K562 (cell line): Measurements from ENCODE around the gene DLGAP1. TPM values are rescaled to one million over a fixed set of nuclear protein-coding genes. Genes with fewer than 3 reads are reported as not detected.

Experiments used
- CHD2 ChIP-seq: IDR thresholded peaks from 2 replicates; pipeline ENCODE4 v1.6.1; 2011; ENCODE audit warnings: low read depth, low read length
- MCM5 ChIP-seq: fragments of 450-650 bp; IDR thresholded peaks from 2 replicates; pipeline ENCODE4 v1.6.1; 2016; ENCODE audit warnings: low read depth
- NFE2L1 ChIP-seq: fragments of 450-650 bp; IDR thresholded peaks from 2 replicates; pipeline ENCODE4 v1.6.1; 2016; ENCODE audit warnings: missing genetic modification characterization, low read depth, mild to moderate bottlenecking, missing compliant biosample characterization, moderate library complexity, borderline replicate concordance
- NFIX ChIP-seq: fragments of 250-450 bp; sonication (Bioruptor Pico); IDR thresholded peaks from 2 replicates; pipeline ENCODE4 v1.4.0; 2020; ENCODE audit warnings: low read depth, mild to moderate bottlenecking, moderate library complexity
- NR2C2 ChIP-seq, 2 experiments: fragments of 200-800 bp in 1 of 2; sonication (Bioruptor generic) in 1 of 2; sonication (generic) in 1 of 2; formaldehyde crosslinking in 1 of 2; IDR thresholded peaks; 2 replicates each; pipeline versions ENCODE4 v1.6.1 to v1.8.0; 2016 to 2022; ENCODE audit warnings: mild to moderate bottlenecking in 1 of 2, missing compliant biosample characterization in 1 of 2, missing genetic modification characterization in 1 of 2, missing genetic modification reagents in 1 of 2
- POLR2AphosphoS2 ChIP-seq: IDR thresholded peaks from 2 replicates; pipeline ENCODE4 v1.6.1; 2012; ENCODE audit warnings: low read length, improper control_type of control experiment
- RBFOX2 ChIP-seq: fragments of 200-400 bp; formaldehyde crosslinking; IDR thresholded peaks from 2 replicates; pipeline ENCODE4 v1.6.1; 2017; ENCODE audit warnings: low read depth, mild to moderate bottlenecking, low read length, moderate library complexity
- REST ChIP-seq, 2 experiments: fragments of 450-650 bp; formaldehyde crosslinking in 1 of 2; IDR thresholded peaks; 2 replicates each; pipeline versions ENCODE4 v1.4.0 to v1.6.1; 2014 to 2020; ENCODE audit warnings: mild to moderate bottlenecking in 2 of 2, borderline replicate concordance in 1 of 2, low read depth in 1 of 2
- TEAD1 ChIP-seq, 2 experiments: fragments of 450-650 bp in 1 of 2; sonication (generic) in 1 of 2; formaldehyde crosslinking; IDR thresholded peaks; 2 replicates each; pipeline versions ENCODE4 v1.4.0 to v1.8.0; 2020 to 2022; ENCODE audit warnings: mild to moderate bottlenecking in 2 of 2, missing genetic modification reagents in 1 of 2
- WHSC1 ChIP-seq: IDR thresholded peaks from one replicate; pipeline ENCODE4 v1.6.1; 2012; ENCODE audit warnings: low read length, control low read depth, inconsistent platforms
- ZMIZ1 ChIP-seq, 2 experiments: fragments of 150-350 bp in 1 of 2; IDR thresholded peaks; 2 replicates each; pipeline ENCODE4 v1.6.1; 2012 to 2016; ENCODE audit warnings: low read depth in 2 of 2, low read length in 2 of 2, mild to moderate bottlenecking in 1 of 2, moderate library complexity in 1 of 2
- ZNF699 ChIP-seq: fragments of 250-450 bp; sonication (Bioruptor Pico); IDR thresholded peaks from 2 replicates; pipeline ENCODE4 v1.8.0; 2021; ENCODE audit warnings: mild to moderate bottlenecking, moderate library complexity; ENCODE audit not compliant: insufficient replicate concordance
- polyA plus RNA-seq, 8 experiments: library from polyadenylated mRNA; depleted of rRNA in 4 of 8; stranded (reverse) in 5 of 8; unstranded in 3 of 8; fragments of >200 nt; fragmentation: Nextera tagmentation in 2 of 8; fragmentation: Illumina TruSeq in 1 of 8; extraction: Ambion mirVana in 2 of 8; extraction: Trizol in 1 of 8; gene quantifications; 2 replicates each; pipeline versions ENCODE4 v1.2.1 to v1.2.3, GENCODE V29; 2011 to 2014; ENCODE audit warnings: inconsistent platforms in 1 of 8, missing spikeins in 1 of 8
- total RNA-seq, 7 experiments: library from RNA; depleted of rRNA in 6 of 7; stranded (reverse); fragments of >200 nt in 6 of 7; fragmentation: Illumina TruSeq in 2 of 7; extraction: Trizol in 2 of 7; gene quantifications; 2 replicates each; pipeline versions ENCODE4 v1.2.1 to v1.2.3, GENCODE V29; 2011 to 2021; ENCODE audit warnings: low replicate concordance in 1 of 7
- TF ChIP-seq, protein P1 (sequence below), 3 experiments: IDR thresholded peaks in 2 of 3; conservative IDR thresholded peaks in 1 of 3; 2 replicates each; pipeline ENCODE4 v1.5.1; 2011 to 2012; ENCODE audit warnings: low read length in 3 of 3, mild to moderate bottlenecking in 3 of 3, control low read depth in 2 of 3, improper control_type of control experiment in 1 of 3, inconsistent platforms in 1 of 3, low read depth in 1 of 3, mixed read lengths in 1 of 3, moderate library complexity in 1 of 3; ENCODE audit not compliant: insufficient read depth in 2 of 3

The DLGAP1 gene
- total and polyA plus RNA-seq, 9 of the 15 experiments (the other 6 are each of a cell fraction or from before 2014, with no cell fraction given), result 0.04 to 0.22 (median 0.08) TPM

- no peak for TF ChIP-seq RBFOX2
- TF ChIP-seq NFIX (CRISPR knock-in tag), result no peak
- TF ChIP-seq ZNF699 (CRISPR knock-in tag), result no peak
- no peak for TF ChIP-seq WHSC1
- no peak for TF ChIP-seq POLR2AphosphoS2
- TF ChIP-seq TEAD1 (CRISPR knock-in tag; IDR thresholded peaks at IDR 0.05), result peak in 1 of 2 experiments; percentile 14; a peak in 1 of 4 replicates
- no peak for TF ChIP-seq NFE2L1 (tag)
- TF ChIP-seq NR2C2 (CRISPR knock-in tag; IDR thresholded peaks at IDR 0.05), result no peak
- no peak for TF ChIP-seq NR2C2 (tag; IDR thresholded peaks at IDR 0.05)
- TF ChIP-seq MCM5, result no peak
- TF ChIP-seq REST (IDR thresholded peaks at IDR 0.05; ENCODE audit: borderline replicate concordance), result peak; percentile 77; the same call in 1 of the 2 replicates
- no peak for TF ChIP-seq REST (CRISPR knock-in tag; IDR thresholded peaks at IDR 0.05; ENCODE audit: low read depth)
- TF ChIP-seq ZMIZ1 (IDR thresholded peaks at IDR 0.05; ENCODE audit: low read depth in 2 of 2, low read length in 2 of 2), result peak in 1 of 2 experiments; percentile 38; a peak in 1 of 4 replicates
- TF ChIP-seq, protein P1, sequence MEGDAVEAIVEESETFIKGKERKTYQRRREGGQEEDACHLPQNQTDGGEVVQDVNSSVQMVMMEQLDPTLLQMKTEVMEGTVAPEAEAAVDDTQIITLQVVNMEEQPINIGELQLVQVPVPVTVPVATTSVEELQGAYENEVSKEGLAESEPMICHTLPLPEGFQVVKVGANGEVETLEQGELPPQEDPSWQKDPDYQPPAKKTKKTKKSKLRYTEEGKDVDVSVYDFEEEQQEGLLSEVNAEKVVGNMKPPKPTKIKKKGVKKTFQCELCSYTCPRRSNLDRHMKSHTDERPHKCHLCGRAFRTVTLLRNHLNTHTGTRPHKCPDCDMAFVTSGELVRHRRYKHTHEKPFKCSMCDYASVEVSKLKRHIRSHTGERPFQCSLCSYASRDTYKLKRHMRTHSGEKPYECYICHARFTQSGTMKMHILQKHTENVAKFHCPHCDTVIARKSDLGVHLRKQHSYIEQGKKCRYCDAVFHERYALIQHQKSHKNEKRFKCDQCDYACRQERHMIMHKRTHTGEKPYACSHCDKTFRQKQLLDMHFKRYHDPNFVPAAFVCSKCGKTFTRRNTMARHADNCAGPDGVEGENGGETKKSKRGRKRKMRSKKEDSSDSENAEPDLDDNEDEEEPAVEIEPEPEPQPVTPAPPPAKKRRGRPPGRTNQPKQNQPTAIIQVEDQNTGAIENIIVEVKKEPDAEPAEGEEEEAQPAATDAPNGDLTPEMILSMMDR (IDR thresholded peaks at IDR 0.05 in 2 of 3, conservative IDR thresholded peaks at IDR 0.05 in 1 of 3; ENCODE audit: insufficient read depth in 2 of 3, low read depth in 1 of 3, low read length in 3 of 3), result peak; percentile 85 to 96 (median 86)
- no peak for TF ChIP-seq CHD2
Measured at GRCh38 chr18:3703732-3704176, 751.4 kb downstream of the DLGAP1 start (continued).
